Pancreas (tissue), 10 donors: ENCODE data around the gene PGAP6. TPM values are rescaled to one million over a fixed set of nuclear protein-coding genes. Genes with fewer than 3 reads are reported as not detected.

Experiments used
- ATAC-seq, 4 donors: fragments of 200-7000 bp; cut with Tn5 transposase; one replicate each; pipeline versions ENCODE4 v1.8.0 to v1.9.1; 2020; ENCODE audit warnings: mild to moderate bottlenecking in 4 of 4, moderate library complexity in 4 of 4
- DNase-seq, 6 donors: peaks; one replicate each; pipeline ENCODE4 v3.0.0-alpha.2; 2020
- FAIRE-seq: peaks from 2 replicates; lab custom pipeline; 2012; peaks lifted over from hg19 to GRCh38; lab: Jason Lieb, UNC
- H3K27ac ChIP-seq, 4 donors: fragments of 200-600 bp; sonication (generic); 1 replicate in 3 of 4; 2 replicates in 1 of 4; pipeline versions ENCODE4 v1.5.0 to v1.8.0; 2020
- H3K27me3 ChIP-seq, 4 donors: fragments of 200-600 bp; one replicate each; pipeline ENCODE4 v1.8.0; 2021
- H3K36me3 ChIP-seq, 3 donors: fragments of 200-600 bp; sonication (generic) in 1 of 3; one replicate each; pipeline versions ENCODE4 v1.5.0 to v1.8.0; 2020 to 2021
- H3K4me1 ChIP-seq, 3 donors: fragments of 200-600 bp; one replicate each; pipeline ENCODE4 v1.8.0; 2021
- H3K4me3 ChIP-seq, 4 donors: fragments of 200-600 bp; sonication (generic) in 2 of 4; one replicate each; pipeline versions ENCODE4 v1.5.0 to v1.8.0; 2020 to 2021
- H3K9me3 ChIP-seq, 4 donors: fragments of 200-600 bp; one replicate each; pipeline ENCODE4 v1.8.0; 2021
- CTCF ChIP-seq, 4 donors: fragments of 200-600 bp; sonication (generic) in 3 of 4; IDR thresholded peaks; one replicate each; pipeline versions ENCODE4 v1.5.0 to v1.8.0; 2021; ENCODE audit warnings: antibody characterized with exemption in 4 of 4
- WGBS, 2 donors: extraction: QIAGEN DNeasy Blood & Tissue Kit; methylation state at CpG; one replicate each; pipeline ENCODE4 v1.1.7; 2013; 5-methylcytosine and 5-hydroxymethylcytosine counted together
- intact Hi-C, 3 donors: fragments of 100-400 bp; cut with DNase I; formaldehyde crosslinking; loops; one replicate each; pipeline versions ENCODE4 v1.11.1 to v1.14.2; 2022
- polyA plus RNA-seq, 2 donors: library from polyadenylated mRNA; stranded (reverse); fragments of 200-250 nt; gene quantifications; one replicate each; pipeline ENCODE4 v1.2.3, GENCODE V29; 2013
- total RNA-seq, 6 donors: library from RNA; stranded (reverse); fragmentation: NEBNext Ultra II Directional in 4 of 6; extraction: Animal tissue kit (Norgen Biotek cat#: 25700) in 4 of 6; gene quantifications; one replicate each; pipeline versions ENCODE4 v1.2.1 to v1.2.4, GENCODE V29; 2021 to 2023
- donor health status: healthy with polysubstance abuse.
- donor health status: DM: no; HTN: no; CAD: no; lungs with moderate emphysema.
- donor health status: DM: no; HTN: no; CAD: no.
- donor health status: control.
- donor health status: control.
- donor health status: Bipolar disorder and iron deficiency.
- donor health status: DM: yes; HTN: yes; CAD: no.
- donor health status: DM: no; HTN: no; CAD: no.
- donor health status: DM: no; HTN: no; CAD: no.
- donor health status: DM: yes; HTN: yes; CAD: no.

PGAP6 gene
- total and polyA plus RNA-seq, 8 donors: 53.1 to 88.5 (median 61.5) TPM

- intact Hi-C loops: no loop called here
- TF ChIP-seq CTCF (IDR thresholded peaks at IDR 0.05): no peak
- Histone ChIP-seq H3K4me3 (peak within 1 kb of the TSS; percentile 42 to 96 (median 66)), H3K27me3 (no peaks in the 10 kb centered on the region), H3K36me3 (no peaks in the 10 kb centered on the region), H3K9me3 (no peaks in the 10 kb centered on the region), H3K27ac (peak within 1 kb of the TSS; percentile 78 to 90 (median 88)), H3K4me1 (peaks cover 0 to 7% (median 2%) of the 10 kb centered on the region in 3 donors)
- WGBS, 2 donors: 0 to 1% methylated on average over 44 to 91 of the region's 91 CpGs
- peak; percentile 94 to 100 (median 98) for DNase-seq
- FAIRE-seq: no peak
- ATAC-seq: peak; percentile 86 to 93 (median 90)
Measured at GRCh38 chr16:401468-402348, 19.9 kb upstream of the PGAP6 start, which contains the start of gene DECR2. Gene DECR2 (plus strand): TSS chr16:401885. CDS start chr16:401964, 79 bp downstream.

GRCh38 chr16:400061-400591 lies 18.3 kb upstream of the PGAP6 start:
- Histone ChIP-seq H3K27me3 (no peaks in the 10 kb centered on the region), H3K36me3 (no peaks in the 10 kb centered on the region), H3K9me3 (no peaks in the 10 kb centered on the region), H3K27ac (peak overlapping the region in 1 of 4 donors; percentile 89), H3K4me3 (no peak overlapping the region), H3K4me1 (peaks cover 0 to 7% (median 2%) of the 10 kb centered on the region in 3 donors)
- FAIRE-seq: no peak
- ATAC-seq: no peak
- no peak for TF ChIP-seq CTCF (IDR thresholded peaks at IDR 0.05)
- intact Hi-C loops: no loop called here
- 70 to 86% methylated on average over 10 of the region's 10 CpGs for WGBS, 2 donors
- peak in 1 of 6 donors; percentile 38 for DNase-seq

DNA sequence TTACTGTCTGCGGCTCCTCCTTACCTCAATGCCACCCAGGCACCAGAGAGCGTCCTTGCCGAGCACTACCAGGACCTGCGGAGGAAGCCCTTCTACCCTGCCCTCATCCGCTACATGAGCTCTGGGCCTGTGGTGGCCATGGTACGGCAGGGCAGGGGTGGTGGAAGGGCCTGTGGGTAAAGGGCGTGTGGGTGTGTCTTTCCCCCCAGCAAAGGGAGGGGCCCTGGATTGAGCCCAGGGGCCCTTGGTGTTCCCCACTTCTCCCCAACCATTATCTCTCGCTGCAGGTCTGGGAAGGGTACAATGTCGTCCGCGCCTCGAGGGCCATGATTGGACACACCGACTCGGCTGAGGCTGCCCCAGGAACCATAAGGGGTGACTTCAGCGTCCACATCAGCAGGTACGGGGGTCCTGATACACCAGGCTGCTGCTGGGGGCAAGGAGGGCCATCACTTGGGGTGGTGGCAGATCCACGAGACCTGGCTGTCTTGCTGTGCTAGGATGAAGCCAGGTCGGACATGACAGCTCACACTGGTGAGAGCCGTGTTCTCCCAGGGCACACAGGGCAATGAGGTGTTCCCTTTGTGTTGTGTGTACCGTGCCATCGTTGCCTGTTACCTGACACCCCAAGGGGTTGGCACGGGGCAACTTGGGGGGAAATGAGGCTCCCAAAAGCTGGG lies 17.7 kb upstream of the PGAP6 start:
- 83 to 89% methylated on average over 22 of the region's 22 CpGs for WGBS, 2 donors
- Histone ChIP-seq H3K36me3 (no peaks in the 10 kb centered on the region), H3K4me3 (no peak overlapping the region), H3K9me3 (no peaks in the 10 kb centered on the region), H3K27me3 (no peaks in the 10 kb centered on the region), H3K27ac (no peak overlapping the region), H3K4me1 (peaks cover 0 to 7% (median 2%) of the 10 kb centered on the region in 3 donors)
- intact Hi-C loops: no loop called here
- TF ChIP-seq CTCF (IDR thresholded peaks at IDR 0.05): no peak
- DNase-seq (no peak), FAIRE-seq (no peak), ATAC-seq (no peak)

GRCh38 chr16:398561-399339 lies 17.0 kb upstream of the PGAP6 start:
- peaks cover 0 to 7% (median 2%) of the 10 kb centered on the region in 3 donors for H3K4me1 ChIP-seq
- FAIRE-seq (no peak), ATAC-seq (no peak), DNase-seq (peak in 2 of 6 donors; percentile 50 to 83)
- 82% methylated on average over 24 of the region's 24 CpGs for WGBS, 2 donors
- intact Hi-C loops: no loop called here
- no peak for TF ChIP-seq CTCF (IDR thresholded peaks at IDR 0.05)
- peak overlapping the region in 2 of 4 donors; percentile 17 to 63 for H3K27ac ChIP-seq
- no peak overlapping the region for H3K4me3 ChIP-seq
- H3K27me3 ChIP-seq: no peaks in the 10 kb centered on the region
- no peaks in the 10 kb centered on the region for H3K36me3 ChIP-seq
- H3K9me3 ChIP-seq: no peaks in the 10 kb centered on the region
